HG03103 (cell line): ENCODE measurements around the gene INSC.

Experiments
- ATAC-seq: cut with Tn5 transposase; IDR thresholded peaks from one replicate; pipeline ENCODE4 v1.9.1; 2021; ENCODE audit warnings: low read depth; ENCODE audit not compliant: unreplicated experiment

INSC gene

DNA sequence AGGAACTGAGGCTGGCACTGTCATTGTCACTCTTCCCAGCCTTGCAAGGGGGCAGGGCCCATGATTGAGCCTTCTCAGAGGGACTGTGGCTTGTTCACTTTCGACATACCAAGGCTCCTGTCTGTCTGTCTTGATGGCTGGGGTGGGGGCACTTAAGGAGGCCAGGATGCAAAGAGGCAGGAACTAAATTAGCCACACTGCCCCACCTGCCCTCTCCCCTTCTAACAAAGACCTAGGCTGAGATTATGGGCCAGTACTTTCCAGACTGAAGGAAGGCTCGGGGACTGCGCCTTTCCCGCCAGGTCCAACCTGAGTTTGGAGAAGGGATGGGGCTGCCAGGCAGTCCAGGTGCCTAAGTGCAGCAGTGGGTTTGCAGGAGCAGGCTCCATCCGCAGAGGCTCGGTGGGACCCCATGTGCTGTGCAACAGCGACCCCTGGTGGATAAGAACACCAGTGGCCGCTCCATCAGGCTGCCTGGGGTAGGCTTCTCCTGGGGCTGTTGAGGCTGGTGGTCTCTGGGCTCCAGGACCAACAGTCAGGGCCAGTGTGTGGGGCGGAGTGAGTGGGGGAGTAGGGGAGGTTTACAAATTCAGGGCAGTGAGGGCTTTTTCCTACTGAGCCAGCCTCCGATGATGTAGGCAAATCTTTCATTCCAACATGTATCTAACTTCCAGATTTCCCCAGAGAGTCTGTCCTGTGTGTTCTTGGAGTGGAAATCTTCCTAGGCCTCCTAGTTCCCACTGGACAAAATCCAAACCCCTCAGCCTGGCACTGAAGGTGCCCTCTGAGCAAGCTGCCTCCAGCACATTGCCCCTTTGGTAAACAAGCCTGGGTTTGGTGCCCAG, 93.9 kb downstream of the INSC start:
- peak; percentile 91 for ATAC-seq

DNA sequence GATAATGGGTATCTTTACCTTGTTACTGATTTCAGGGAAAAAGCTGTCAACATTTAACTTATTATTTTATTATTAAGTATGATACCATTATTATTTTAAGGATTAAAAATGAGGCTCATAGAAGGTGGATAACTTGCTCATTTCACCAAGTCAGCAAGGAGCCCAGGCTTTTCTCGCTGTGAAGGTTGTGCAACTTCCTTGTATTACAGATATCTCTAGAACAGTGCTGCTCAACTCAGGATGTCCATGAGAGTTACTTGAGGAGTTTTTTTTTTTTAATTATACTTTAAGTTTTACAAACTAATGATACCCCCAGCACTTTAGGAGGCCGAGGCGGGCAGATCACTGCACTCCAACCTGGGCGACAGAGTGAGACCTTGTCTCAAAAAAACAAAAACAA, 98.2 kb downstream of the INSC start:
- ATAC-seq, result no peak

GRCh38 chr11:15213471-15214231, 98.9 kb downstream of the INSC start:
- no peak for ATAC-seq

- ATAC-seq, result no peak
Observed at GRCh38 chr11:15215005-15215404, 100.3 kb downstream of the INSC start.

DNA sequence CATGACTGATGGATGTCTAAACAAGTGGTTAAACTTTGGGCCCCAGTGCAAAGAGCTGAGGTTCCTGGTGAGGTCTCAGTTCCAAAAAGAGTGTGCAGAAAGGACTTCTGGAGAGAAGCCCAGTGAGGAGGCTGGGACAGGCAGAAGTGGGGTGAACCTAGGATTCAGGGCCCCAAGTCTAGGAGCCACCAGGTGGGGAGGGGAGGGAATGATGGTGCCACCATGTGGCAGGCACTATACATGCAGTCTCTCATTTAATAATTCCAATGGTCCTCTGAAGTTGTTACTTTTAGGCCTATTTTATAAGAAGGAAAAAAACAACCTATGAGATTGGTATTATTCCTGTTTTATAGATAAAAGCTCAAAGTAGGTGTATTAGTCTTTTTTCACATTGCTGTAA, 102.0 kb downstream of the INSC start:
- peak; percentile 74 for ATAC-seq

DNA sequence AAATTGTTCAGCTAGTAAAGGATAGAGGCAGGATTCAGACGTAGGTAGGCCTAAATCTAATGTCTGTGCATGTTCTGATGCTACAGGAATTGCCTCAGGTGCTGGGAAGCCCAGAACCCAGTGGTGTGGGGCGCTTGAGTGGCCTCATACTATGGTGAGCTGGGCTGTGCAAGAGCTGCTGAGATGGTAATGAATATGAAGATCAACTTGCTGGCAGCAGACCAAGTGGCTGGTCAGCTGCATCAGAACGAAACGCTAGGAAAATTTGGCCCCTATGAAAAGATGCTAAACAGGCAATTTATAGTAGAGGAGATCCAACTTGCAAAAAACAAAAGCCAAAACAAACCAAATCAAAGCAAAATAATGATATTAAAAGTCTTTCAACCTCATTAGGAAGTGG, 102.7 kb downstream of the INSC start:
- ATAC-seq, result no peak

DNA sequence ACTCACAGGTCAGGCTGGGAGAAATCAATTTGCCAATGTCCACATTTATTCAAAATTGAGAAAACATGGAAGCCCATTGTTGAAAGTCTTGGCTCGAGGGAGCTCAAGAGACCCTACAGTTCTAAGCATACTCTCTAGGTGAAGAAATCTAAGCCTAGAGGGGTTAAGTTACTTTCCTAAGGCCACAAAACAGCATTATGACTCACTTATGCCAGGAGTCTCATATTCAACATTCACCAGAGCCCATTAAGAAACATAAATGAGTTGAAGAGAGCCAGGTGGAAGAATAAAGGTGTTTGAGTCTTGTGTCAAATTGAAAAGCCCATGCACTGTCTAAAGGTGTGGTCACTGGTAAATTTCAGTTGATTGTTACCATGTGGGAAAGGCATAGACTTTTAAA, 108.1 kb downstream of the INSC start:
- ATAC-seq, result no peak

GRCh38 chr11:15223318-15223717, 108.6 kb downstream of the INSC start:
- ATAC-seq, result no peak

DNA sequence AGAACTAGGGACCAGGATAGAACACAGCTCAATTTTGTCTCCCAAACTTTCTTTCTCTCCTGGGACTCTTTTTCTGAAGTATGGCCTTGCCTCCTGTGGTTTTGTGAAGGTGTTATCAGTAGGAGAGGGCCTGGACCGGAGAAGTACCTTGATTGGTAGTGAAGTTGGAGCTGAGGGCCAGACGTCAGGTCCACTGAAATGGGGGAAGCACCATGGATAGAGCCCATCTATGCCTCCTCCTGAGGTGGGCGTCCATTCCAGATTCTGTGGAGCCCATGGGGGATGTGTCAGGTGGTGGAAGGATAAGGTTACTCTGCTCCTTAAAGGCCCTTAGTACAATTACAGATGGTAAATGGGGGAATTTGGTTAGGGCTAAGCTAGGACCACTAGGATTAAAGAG, 109.7 kb downstream of the INSC start:
- ATAC-seq, result no peak

GRCh38 chr11:15227011-15227410, 112.3 kb downstream of the INSC start:
- ATAC-seq, result no peak

- no peak for ATAC-seq
Observed at GRCh38 chr11:15228331-15228849, 113.7 kb downstream of the INSC start.

GRCh38 chr11:15229069-15229468, 114.3 kb downstream of the INSC start:
- no peak for ATAC-seq

- ATAC-seq, result no peak
Observed at GRCh38 chr11:15232496-15232895, 117.8 kb downstream of the INSC start.

- ATAC-seq, result no peak
Observed at GRCh38 chr11:15233371-15234165, 118.8 kb downstream of the INSC start.

DNA sequence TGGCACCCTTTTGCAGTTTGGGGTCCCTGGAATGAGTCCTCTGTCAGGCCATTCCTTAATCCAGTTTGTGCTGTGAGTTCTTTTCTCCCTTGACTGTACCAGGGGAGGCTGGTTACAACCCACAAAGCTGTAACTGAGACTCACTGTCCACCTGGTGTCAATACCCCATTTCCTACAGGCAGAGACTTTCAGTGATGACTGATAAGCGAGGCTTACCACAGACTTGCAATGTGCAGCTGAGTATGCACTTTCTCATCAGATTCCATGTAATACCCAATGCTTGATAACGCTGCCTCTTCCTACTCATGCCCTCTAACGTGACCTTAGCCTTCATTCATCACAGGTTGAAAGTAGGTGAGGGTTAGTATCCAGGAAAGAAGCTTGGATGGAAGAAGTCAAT, 120.1 kb downstream of the INSC start:
- no peak for ATAC-seq

GRCh38 chr11:15236559-15236958, 121.8 kb downstream of the INSC start:
- no peak for ATAC-seq

DNA sequence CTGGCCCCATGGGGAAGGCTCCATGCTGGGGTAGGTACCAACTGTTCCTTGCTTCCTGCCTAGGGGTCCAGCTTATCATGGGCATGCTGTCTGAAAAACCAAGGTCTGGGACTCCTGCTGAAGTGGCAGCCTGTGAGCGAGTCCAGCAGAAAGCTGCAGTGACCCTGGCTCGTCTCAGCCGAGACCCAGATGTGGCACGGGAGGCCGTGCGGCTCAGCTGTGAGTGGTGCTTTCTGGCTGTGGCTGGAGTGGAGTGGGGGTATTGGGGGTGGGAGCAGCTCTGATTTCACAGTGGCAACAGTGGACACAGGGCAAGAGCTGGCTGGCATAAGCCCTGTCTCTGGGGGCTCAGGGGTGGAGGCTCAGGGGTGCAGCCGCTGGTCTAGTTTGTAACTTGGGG, 124.1 kb downstream of the INSC start:
- no peak for ATAC-seq

DNA sequence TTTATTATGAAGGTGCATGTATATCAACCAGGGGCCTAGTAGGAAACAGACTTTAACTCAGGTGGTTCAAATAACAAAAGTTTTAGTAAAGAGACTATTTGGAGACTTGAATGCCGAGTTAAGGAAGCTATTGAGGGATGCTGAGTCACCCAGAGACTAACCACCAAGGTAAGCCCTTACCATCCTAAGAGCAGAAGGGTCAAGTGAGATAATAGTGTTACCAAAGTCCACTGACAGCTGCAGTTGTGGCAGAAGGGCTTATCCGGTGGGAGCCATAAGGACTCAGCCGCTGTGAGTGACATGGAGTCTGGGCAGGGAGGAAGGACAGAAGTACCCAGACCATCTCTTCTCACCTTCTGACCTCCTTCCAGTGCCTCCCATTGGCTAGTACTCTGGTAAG, 134.0 kb downstream of the INSC start:
- no peak for ATAC-seq

DNA sequence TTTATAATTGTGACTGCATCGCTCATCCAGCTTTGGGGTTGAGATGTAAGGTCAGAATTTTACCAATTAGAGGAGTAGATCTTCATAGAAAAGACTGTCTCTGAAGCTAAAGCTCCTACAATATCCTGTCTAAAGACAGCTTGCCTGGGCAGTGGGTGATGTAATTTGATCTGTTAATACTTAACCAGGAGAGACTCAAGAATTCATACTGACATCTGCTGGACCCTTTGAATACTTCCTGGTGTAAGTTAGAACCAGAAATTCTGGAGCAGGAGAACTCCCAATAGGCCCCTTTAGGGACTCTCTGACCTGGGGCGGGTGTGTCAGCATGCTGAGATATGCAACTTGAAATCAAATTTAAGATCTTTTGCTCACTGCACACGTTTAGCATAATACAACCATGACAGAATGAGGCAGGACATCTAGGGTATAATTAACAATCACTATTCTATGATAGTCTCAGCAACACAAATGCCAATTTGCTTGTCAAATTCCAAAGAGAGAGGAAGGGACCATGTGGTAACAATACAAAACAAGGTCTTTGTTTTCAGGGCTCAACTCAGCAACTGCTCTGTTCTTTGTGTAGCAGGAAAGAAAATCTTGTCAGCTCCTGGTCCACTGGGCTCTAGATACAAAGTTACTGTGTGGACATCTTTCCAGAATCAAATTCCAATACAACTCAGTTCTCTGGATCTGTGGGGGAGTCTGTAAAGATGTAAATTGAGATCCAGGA, 143.9 kb downstream of the INSC start:
- ATAC-seq, result no peak

- no peak for ATAC-seq
Observed at GRCh38 chr11:15266999-15267398, 152.3 kb downstream of the INSC start.
